HL-60 (cell line): Measurements from ENCODE around the gene MTMR11.
A peak's percentile ranks its signal among the peaks of the same experiment; 100 is the strongest.

Experiments used
- DNase-seq, 2 experiments: peaks; one replicate each; pipeline ENCODE4 v3.0.0-alpha.2; 2010 to 2020; ENCODE audit warnings: low read depth in 1 of 2, low spot score in 1 of 2
- H3K27ac ChIP-seq: fragments of 250-450 bp; sonication (Bioruptor Pico); replicated peaks from 2 replicates; pipeline ENCODE4 v1.5.1; 2020; ENCODE audit warnings: mild to moderate bottlenecking, moderate library complexity
- H3K27me3 ChIP-seq: fragments of 250-450 bp; sonication (Bioruptor Pico); 2 replicates; pipeline ENCODE4 v1.5.1; 2021; ENCODE audit warnings: mild to moderate bottlenecking, moderate library complexity; ENCODE audit not compliant: insufficient read depth, poor library complexity, severe bottlenecking
- H3K4me3 ChIP-seq: replicated peaks from 2 replicates; pipeline ENCODE4 v1.5.1; 2011; ENCODE audit warnings: mild to moderate bottlenecking, control low read depth, low read length; ENCODE audit not compliant: insufficient read depth
- GABPA ChIP-seq: IDR thresholded peaks from 2 replicates; pipeline ENCODE4 v1.6.1; 2012; ENCODE audit warnings: low read depth
- POLR2AphosphoS5 ChIP-seq: IDR thresholded peaks from 2 replicates; pipeline ENCODE4 v1.6.1; 2012; ENCODE audit warnings: low read depth
- SPI1 ChIP-seq: IDR thresholded peaks from 2 replicates; pipeline ENCODE4 v1.6.1; 2012; ENCODE audit warnings: low read depth, mild to moderate bottlenecking, borderline replicate concordance
- TF ChIP-seq, protein P1 (sequence below): IDR thresholded peaks from 2 replicates; pipeline ENCODE4 v1.6.1; 2012; ENCODE audit warnings: low read depth; ENCODE audit not compliant: insufficient replicate concordance
- TF ChIP-seq, protein P2 (sequence below): IDR thresholded peaks from one replicate; pipeline ENCODE4 v1.5.1; 2011; ENCODE audit warnings: low read length, control low read depth, inconsistent platforms; ENCODE audit not compliant: insufficient read depth

The MTMR11 gene

DNA sequence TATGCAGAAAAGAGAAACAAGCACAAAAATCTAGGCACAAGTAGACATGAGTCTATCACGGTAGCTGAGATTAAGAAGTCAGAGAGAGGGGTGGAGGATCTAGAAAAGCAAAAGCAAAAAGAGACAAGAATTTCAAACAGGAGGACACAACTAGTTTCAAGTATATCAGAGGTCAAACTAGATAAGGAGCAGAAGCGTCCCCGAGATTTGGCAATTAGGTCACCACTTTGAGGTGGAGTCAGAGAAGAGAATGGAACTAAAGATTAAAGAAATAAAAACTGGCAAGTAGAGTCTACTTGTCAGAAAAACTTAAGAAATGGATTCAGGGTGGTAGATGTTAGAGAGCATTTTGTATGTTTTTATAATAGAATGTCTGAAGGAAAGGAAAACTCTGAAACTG, 11.3 kb downstream of the MTMR11 start:
- Histone ChIP-seq H3K4me3 (no peak overlapping the region), H3K27ac (no peak overlapping the region), H3K27me3 (no peaks in the 10 kb centered on the region)
- DNase-seq: no peak
- TF ChIP-seq GABPA (no peak), POLR2AphosphoS5 (no peak), SPI1 (no peak)
- TF ChIP-seq, protein P1, sequence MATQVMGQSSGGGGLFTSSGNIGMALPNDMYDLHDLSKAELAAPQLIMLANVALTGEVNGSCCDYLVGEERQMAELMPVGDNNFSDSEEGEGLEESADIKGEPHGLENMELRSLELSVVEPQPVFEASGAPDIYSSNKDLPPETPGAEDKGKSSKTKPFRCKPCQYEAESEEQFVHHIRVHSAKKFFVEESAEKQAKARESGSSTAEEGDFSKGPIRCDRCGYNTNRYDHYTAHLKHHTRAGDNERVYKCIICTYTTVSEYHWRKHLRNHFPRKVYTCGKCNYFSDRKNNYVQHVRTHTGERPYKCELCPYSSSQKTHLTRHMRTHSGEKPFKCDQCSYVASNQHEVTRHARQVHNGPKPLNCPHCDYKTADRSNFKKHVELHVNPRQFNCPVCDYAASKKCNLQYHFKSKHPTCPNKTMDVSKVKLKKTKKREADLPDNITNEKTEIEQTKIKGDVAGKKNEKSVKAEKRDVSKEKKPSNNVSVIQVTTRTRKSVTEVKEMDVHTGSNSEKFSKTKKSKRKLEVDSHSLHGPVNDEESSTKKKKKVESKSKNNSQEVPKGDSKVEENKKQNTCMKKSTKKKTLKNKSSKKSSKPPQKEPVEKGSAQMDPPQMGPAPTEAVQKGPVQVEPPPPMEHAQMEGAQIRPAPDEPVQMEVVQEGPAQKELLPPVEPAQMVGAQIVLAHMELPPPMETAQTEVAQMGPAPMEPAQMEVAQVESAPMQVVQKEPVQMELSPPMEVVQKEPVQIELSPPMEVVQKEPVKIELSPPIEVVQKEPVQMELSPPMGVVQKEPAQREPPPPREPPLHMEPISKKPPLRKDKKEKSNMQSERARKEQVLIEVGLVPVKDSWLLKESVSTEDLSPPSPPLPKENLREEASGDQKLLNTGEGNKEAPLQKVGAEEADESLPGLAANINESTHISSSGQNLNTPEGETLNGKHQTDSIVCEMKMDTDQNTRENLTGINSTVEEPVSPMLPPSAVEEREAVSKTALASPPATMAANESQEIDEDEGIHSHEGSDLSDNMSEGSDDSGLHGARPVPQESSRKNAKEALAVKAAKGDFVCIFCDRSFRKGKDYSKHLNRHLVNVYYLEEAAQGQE: no peak
- TF ChIP-seq, protein P2, sequence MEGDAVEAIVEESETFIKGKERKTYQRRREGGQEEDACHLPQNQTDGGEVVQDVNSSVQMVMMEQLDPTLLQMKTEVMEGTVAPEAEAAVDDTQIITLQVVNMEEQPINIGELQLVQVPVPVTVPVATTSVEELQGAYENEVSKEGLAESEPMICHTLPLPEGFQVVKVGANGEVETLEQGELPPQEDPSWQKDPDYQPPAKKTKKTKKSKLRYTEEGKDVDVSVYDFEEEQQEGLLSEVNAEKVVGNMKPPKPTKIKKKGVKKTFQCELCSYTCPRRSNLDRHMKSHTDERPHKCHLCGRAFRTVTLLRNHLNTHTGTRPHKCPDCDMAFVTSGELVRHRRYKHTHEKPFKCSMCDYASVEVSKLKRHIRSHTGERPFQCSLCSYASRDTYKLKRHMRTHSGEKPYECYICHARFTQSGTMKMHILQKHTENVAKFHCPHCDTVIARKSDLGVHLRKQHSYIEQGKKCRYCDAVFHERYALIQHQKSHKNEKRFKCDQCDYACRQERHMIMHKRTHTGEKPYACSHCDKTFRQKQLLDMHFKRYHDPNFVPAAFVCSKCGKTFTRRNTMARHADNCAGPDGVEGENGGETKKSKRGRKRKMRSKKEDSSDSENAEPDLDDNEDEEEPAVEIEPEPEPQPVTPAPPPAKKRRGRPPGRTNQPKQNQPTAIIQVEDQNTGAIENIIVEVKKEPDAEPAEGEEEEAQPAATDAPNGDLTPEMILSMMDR: no peak

DNA sequence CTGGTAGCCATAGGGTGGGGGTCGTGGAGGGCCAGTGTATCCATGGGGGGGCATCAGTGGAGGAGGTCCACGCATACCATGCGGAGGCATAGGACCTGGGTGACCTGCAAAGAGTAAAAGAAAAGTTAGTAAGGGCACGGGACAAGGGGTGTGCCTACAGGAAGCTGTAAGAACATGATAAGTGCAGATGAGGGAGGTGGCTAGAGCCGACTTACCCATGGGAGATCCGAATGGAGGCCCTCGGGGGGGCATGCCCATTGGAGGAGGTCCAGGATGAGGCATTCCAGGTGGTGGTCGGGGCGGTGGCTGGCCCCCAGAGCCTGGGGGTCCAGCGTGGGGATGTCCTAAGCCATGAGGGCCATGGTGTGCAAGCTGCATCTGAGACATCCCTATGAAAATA, 13.1 kb downstream of the MTMR11 start:
- Histone ChIP-seq H3K27me3 (no peaks in the 10 kb centered on the region), H3K27ac (no peak overlapping the region), H3K4me3 (no peak overlapping the region)
- no peak for TF ChIP-seq GABPA
- TF ChIP-seq, protein P1: no peak
- TF ChIP-seq SPI1: no peak
- TF ChIP-seq, protein P2: no peak
- no peak for TF ChIP-seq POLR2AphosphoS5
- DNase-seq: no peak

DNA sequence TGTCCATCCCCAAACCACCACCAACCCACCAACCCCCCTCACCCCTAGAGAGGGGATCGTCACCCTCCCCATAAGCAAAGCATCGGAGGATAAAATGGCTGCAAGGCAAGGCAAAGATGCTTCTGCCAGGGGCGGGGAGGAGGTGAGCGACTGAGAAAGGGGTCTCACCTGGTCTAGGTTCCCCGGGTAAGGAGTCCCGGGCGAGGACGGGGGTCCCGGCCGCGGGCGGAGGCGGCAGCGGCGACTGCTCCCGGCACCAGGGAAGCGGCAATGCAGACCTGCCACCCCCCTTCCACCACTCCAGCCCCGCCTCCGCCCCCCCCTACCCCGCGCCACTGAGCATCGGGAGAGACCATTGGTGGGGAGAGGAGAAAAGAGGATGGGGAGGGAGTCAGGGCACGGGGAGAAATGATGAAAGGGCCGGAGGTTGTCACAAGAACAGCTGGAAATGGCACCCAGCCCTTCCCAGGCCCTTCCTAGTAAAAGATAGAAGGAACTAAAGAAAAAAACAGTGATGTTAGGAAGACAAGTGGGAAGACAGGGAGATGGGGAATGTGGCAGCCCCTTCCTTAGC, 19.0 kb downstream of the MTMR11 start, which contains the start of gene SV2A:
Gene SV2A, minus strand, starts transcription at position 274 of the 574 bp plus-strand sequence. CDS start 4,004 bp downstream, outside the sequence.
- no peaks in the 10 kb centered on the region for H3K27me3 ChIP-seq
- no peak within 1 kb of the TSS for H3K27ac ChIP-seq
- no peak for TF ChIP-seq SPI1
- TF ChIP-seq POLR2AphosphoS5: no peak
- no peak for TF ChIP-seq GABPA
- TF ChIP-seq, protein P1: no peak
- TF ChIP-seq, protein P2: no peak
- no peak for DNase-seq
- peak within 1 kb of the TSS; percentile 0; the same call in 1 of the 2 replicates for H3K4me3 ChIP-seq
